Fibroblast of lung (primary cell): ENCODE data around the gene UBE3A. TPM values are rescaled to one million over a fixed set of nuclear protein-coding genes. Genes with fewer than 3 reads are reported as not detected.

Source experiments
- DNase-seq, 2 donors: peaks; one replicate each; pipeline versions ENCODE4 v3.0.0 to v3.0.0-alpha.2; 2010; ENCODE audit warnings: low read depth in 2 of 2
- H2AFZ ChIP-seq: 2 replicates; pipeline ENCODE4 v1.5.1; 2012; ENCODE audit warnings: low read length, control low read depth, inconsistent platforms
- H3K27ac ChIP-seq: 2 replicates; pipeline ENCODE4 v1.5.1; 2011; ENCODE audit warnings: low read length, control low read depth; ENCODE audit not compliant: insufficient read depth
- H3K27me3 ChIP-seq: 2 replicates; pipeline ENCODE4 v1.5.1; 2011; ENCODE audit warnings: mild to moderate bottlenecking, low read length; ENCODE audit not compliant: control insufficient read depth, insufficient read depth
- H3K36me3 ChIP-seq: 2 replicates; pipeline ENCODE4 v1.5.1; 2011; ENCODE audit warnings: low read length; ENCODE audit not compliant: control insufficient read depth, insufficient read depth
- H3K4me1 ChIP-seq: 2 replicates; pipeline ENCODE4 v1.5.1; 2011; ENCODE audit warnings: low read length; ENCODE audit not compliant: control insufficient read depth, insufficient read depth; ENCODE audit errors: extremely low read depth
- H3K4me2 ChIP-seq: 2 replicates; pipeline ENCODE4 v1.5.1; 2011; ENCODE audit warnings: low read length, control low read depth; ENCODE audit not compliant: insufficient read depth; ENCODE audit errors: extremely low read depth
- H3K4me3 ChIP-seq, 4 experiments: fragments of 200-600 bp in 1 of 4; sonication (generic) in 1 of 4; replicated peaks in 1 of 4; 2 replicates each; pipeline ENCODE4 v1.5.1; 2011 to 2016; ENCODE audit warnings: low read length in 4 of 4, low read depth in 3 of 4, mild to moderate bottlenecking in 3 of 4, control low read depth in 2 of 4, inconsistent platforms in 1 of 4, mixed read lengths in 1 of 4; ENCODE audit not compliant: insufficient read depth in 1 of 4; ENCODE audit errors: control extremely low read depth in 1 of 4
- H3K79me2 ChIP-seq: 2 replicates; pipeline ENCODE4 v1.5.1; 2012; ENCODE audit warnings: mild to moderate bottlenecking, low read length, inconsistent platforms; ENCODE audit not compliant: control insufficient read depth, insufficient read depth
- H3K9ac ChIP-seq: 2 replicates; pipeline ENCODE4 v1.5.1; 2011; ENCODE audit warnings: mild to moderate bottlenecking, low read length, control low read depth; ENCODE audit not compliant: insufficient read depth
- H3K9me3 ChIP-seq: 2 replicates; pipeline ENCODE4 v1.5.1; 2012; ENCODE audit warnings: low read depth, low read length; ENCODE audit not compliant: control insufficient read depth, insufficient read depth
- H4K20me1 ChIP-seq: 2 replicates; pipeline ENCODE4 v1.5.1; 2011; ENCODE audit warnings: low read length; ENCODE audit not compliant: control insufficient read depth, insufficient read depth; ENCODE audit errors: extremely low read depth
- EZH2 ChIP-seq: IDR thresholded peaks from 2 replicates; pipeline ENCODE4 v1.5.1; 2012; ENCODE audit warnings: low read length, control low read depth, mild to moderate bottlenecking; ENCODE audit errors: missing control alignments
- polyA plus RNA-seq, 2 donors: library from polyadenylated mRNA; depleted of rRNA in 1 of 2; stranded (reverse) in 1 of 2; unstranded in 1 of 2; fragments of >200 nt; gene quantifications; 2 replicates each; pipeline ENCODE4 v1.2.1, GENCODE V29; 2011 to 2012; ENCODE audit warnings: missing spikeins in 1 of 2
- total RNA-seq: library from RNA; depleted of rRNA; stranded (reverse); fragments of >200 nt; gene quantifications from 2 replicates; pipeline ENCODE4 v1.2.1, GENCODE V29; 2014
- TF ChIP-seq, protein P1 (sequence below), 2 donors: IDR thresholded peaks in 1 of 2; conservative IDR thresholded peaks in 1 of 2; 1 replicate in 1 of 2; 2 replicates in 1 of 2; pipeline ENCODE4 v1.5.1; 2011 to 2012; ENCODE audit warnings: low read length in 2 of 2, control low read depth in 1 of 2, inconsistent platforms in 1 of 2, low read depth in 1 of 2, mild to moderate bottlenecking in 1 of 2

Gene UBE3A
- total and polyA plus RNA-seq, 2 donors (not counting 1 experiment from before 2014, with no cell fraction given): 37.2 to 71.5 TPM

- H3K79me2 ChIP-seq: no peaks in the 10 kb centered on the region
- H4K20me1 ChIP-seq: no peaks in the 10 kb centered on the region
- no peak for DNase-seq
- no peak overlapping the region for H3K9ac ChIP-seq
- TF ChIP-seq EZH2: no peak
- no peaks in the 10 kb centered on the region for H3K36me3 ChIP-seq
- no peaks in the 10 kb centered on the region for H3K4me1 ChIP-seq
- no peaks in the 10 kb centered on the region for H3K9me3 ChIP-seq
- no peak overlapping the region for H3K4me3 ChIP-seq
- no peaks in the 10 kb centered on the region for H3K27me3 ChIP-seq
- H2AFZ ChIP-seq: no peak overlapping the region
- H3K27ac ChIP-seq: no peak overlapping the region
- no peak overlapping the region for H3K4me2 ChIP-seq
Measured at GRCh38 chr15:25323420-25323819, 115.4 kb downstream of the UBE3A start.

- TF ChIP-seq, protein P1, sequence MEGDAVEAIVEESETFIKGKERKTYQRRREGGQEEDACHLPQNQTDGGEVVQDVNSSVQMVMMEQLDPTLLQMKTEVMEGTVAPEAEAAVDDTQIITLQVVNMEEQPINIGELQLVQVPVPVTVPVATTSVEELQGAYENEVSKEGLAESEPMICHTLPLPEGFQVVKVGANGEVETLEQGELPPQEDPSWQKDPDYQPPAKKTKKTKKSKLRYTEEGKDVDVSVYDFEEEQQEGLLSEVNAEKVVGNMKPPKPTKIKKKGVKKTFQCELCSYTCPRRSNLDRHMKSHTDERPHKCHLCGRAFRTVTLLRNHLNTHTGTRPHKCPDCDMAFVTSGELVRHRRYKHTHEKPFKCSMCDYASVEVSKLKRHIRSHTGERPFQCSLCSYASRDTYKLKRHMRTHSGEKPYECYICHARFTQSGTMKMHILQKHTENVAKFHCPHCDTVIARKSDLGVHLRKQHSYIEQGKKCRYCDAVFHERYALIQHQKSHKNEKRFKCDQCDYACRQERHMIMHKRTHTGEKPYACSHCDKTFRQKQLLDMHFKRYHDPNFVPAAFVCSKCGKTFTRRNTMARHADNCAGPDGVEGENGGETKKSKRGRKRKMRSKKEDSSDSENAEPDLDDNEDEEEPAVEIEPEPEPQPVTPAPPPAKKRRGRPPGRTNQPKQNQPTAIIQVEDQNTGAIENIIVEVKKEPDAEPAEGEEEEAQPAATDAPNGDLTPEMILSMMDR (conservative IDR thresholded peaks at IDR 0.05 in 1 of 2, IDR thresholded peaks at IDR 0.05 in 1 of 2; ENCODE audit: low read depth in 1 of 2, low read length in 2 of 2): no peak
- TF ChIP-seq EZH2: no peak
- DNase-seq: no peak
- Histone ChIP-seq H3K9me3 (no peaks in the 10 kb centered on the region), H3K9ac (no peak overlapping the region), H3K4me2 (no peak overlapping the region), H4K20me1 (no peaks in the 10 kb centered on the region), H3K79me2 (no peaks in the 10 kb centered on the region), H3K4me1 (no peaks in the 10 kb centered on the region), H2AFZ (no peak overlapping the region), H3K27me3 (no peaks in the 10 kb centered on the region), H3K36me3 (no peaks in the 10 kb centered on the region), H3K27ac (no peak overlapping the region), H3K4me3 (no peak overlapping the region)
Measured at GRCh38 chr15:25287823-25288222, 151.0 kb downstream of the UBE3A start.
